HepG2 (cell line): ENCODE measurements around the gene USP7.
A peak's percentile ranks its signal among the peaks of the same experiment; 100 is the strongest.

ENCODE experiments used
- EP300 ChIP-seq, 3 experiments: sonication (generic) in 1 of 3; formaldehyde crosslinking in 1 of 3; IDR thresholded peaks; 2 replicates each; pipeline versions ENCODE4 v1.5.1 to v1.6.1; 2011 to 2020; ENCODE audit warnings: low read depth in 2 of 3, low read length in 2 of 3, borderline replicate concordance in 1 of 3, improper control_type of control experiment in 1 of 3, mild to moderate bottlenecking in 1 of 3, missing genetic modification reagents in 1 of 3, moderate library complexity in 1 of 3
- ESRRA ChIP-seq: sonication (generic); formaldehyde crosslinking; IDR thresholded peaks from 2 replicates; pipeline ENCODE4 v1.5.1; 2020; ENCODE audit warnings: mild to moderate bottlenecking, low read depth, missing genetic modification reagents
- MED1 ChIP-seq: sonication (generic); formaldehyde crosslinking; IDR thresholded peaks from 2 replicates; pipeline ENCODE4 v1.4.0; 2020; ENCODE audit warnings: missing genetic modification reagents
- MED13 ChIP-seq: sonication (generic); formaldehyde crosslinking; IDR thresholded peaks from 2 replicates; pipeline ENCODE4 v1.5.0; 2020; ENCODE audit warnings: missing genetic modification reagents
- RERE ChIP-seq: IDR thresholded peaks from 2 replicates; pipeline ENCODE4 v1.6.1; 2016; ENCODE audit warnings: low read depth, missing genetic modification reagents, missing compliant biosample characterization
- SOX6 ChIP-seq, 2 experiments: fragments of 450-650 bp in 1 of 2; sonication (generic) in 1 of 2; formaldehyde crosslinking in 1 of 2; IDR thresholded peaks; 2 replicates each; pipeline versions ENCODE4 v1.4.0 to v1.6.1; 2017 to 2020; ENCODE audit warnings: antibody characterized with exemption in 1 of 2, mild to moderate bottlenecking in 1 of 2, missing genetic modification reagents in 1 of 2
- ZFP62 ChIP-seq: sonication (generic); formaldehyde crosslinking; IDR thresholded peaks from 2 replicates; pipeline ENCODE4 v1.4.0; 2020; ENCODE audit warnings: missing genetic modification reagents
- ZNF704 ChIP-seq: sonication (generic); formaldehyde crosslinking; IDR thresholded peaks from 2 replicates; pipeline ENCODE4 v1.8.1; 2023; ENCODE audit warnings: mild to moderate bottlenecking, inconsistent platforms, moderate library complexity, missing genetic modification reagents, borderline replicate concordance
- ZNF740 ChIP-seq: sonication (generic); formaldehyde crosslinking; IDR thresholded peaks from 2 replicates; pipeline ENCODE4 v1.4.0; 2020; ENCODE audit warnings: missing genetic modification reagents
- TF ChIP-seq, protein P1 (sequence below): sonication (generic); formaldehyde crosslinking; IDR thresholded peaks from 2 replicates; pipeline ENCODE4 v1.9.0; 2021; ENCODE audit warnings: missing genetic modification reagents, borderline replicate concordance

GRCh38 chr16:8850279-8850885 lies 113.3 kb downstream of the USP7 start:
- TF ChIP-seq ZFP62 (CRISPR knock-in tag), result no peak
- no peak for TF ChIP-seq SOX6 (IDR thresholded peaks at IDR 0.05)
- peak; percentile 86 for TF ChIP-seq SOX6 (CRISPR knock-in tag; IDR thresholded peaks at IDR 0.05)
- peak; percentile 81; the same call in 1 of the 2 replicates for TF ChIP-seq ZNF704
- peak; percentile 96 for TF ChIP-seq MED1 (CRISPR knock-in tag)
- TF ChIP-seq RERE (CRISPR knock-in tag), result peak; percentile 77
- TF ChIP-seq MED13, result 0 out of 2 replicates have a peak, but pooled peaks have one; percentile 80
- TF ChIP-seq ZNF740, result peak; percentile 53; the same call in 1 of the 2 replicates
- TF ChIP-seq, protein P1, sequence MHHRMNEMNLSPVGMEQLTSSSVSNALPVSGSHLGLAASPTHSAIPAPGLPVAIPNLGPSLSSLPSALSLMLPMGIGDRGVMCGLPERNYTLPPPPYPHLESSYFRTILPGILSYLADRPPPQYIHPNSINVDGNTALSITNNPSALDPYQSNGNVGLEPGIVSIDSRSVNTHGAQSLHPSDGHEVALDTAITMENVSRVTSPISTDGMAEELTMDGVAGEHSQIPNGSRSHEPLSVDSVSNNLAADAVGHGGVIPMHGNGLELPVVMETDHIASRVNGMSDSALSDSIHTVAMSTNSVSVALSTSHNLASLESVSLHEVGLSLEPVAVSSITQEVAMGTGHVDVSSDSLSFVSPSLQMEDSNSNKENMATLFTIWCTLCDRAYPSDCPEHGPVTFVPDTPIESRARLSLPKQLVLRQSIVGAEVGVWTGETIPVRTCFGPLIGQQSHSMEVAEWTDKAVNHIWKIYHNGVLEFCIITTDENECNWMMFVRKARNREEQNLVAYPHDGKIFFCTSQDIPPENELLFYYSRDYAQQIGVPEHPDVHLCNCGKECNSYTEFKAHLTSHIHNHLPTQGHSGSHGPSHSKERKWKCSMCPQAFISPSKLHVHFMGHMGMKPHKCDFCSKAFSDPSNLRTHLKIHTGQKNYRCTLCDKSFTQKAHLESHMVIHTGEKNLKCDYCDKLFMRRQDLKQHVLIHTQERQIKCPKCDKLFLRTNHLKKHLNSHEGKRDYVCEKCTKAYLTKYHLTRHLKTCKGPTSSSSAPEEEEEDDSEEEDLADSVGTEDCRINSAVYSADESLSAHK, result 0 out of 2 replicates have a peak, but pooled peaks have one; percentile 43
- peak; percentile 99 for TF ChIP-seq ESRRA (CRISPR knock-in tag)
- TF ChIP-seq EP300 (IDR thresholded peaks at IDR 0.05; ENCODE audit: low read depth in 2 of 2, low read length in 2 of 2), result peak in 1 of 2 experiments; percentile 49; a peak in 1 of 4 replicates
- peak; percentile 83 for TF ChIP-seq EP300 (CRISPR knock-in tag; IDR thresholded peaks at IDR 0.05; ENCODE audit: borderline replicate concordance)
